A549 (cell line): Measurements from ENCODE around the gene KMO. TPM values are rescaled to one million over a fixed set of nuclear protein-coding genes. Genes with fewer than 3 reads are reported as not detected.
A peak's percentile ranks its signal among the peaks of the same experiment; 100 is the strongest.

Source experiments
- ATAC-seq, 2 experiments: fragments of 200-7000 bp in 1 of 2; fragments of >200 bp in 1 of 2; cut with Nextera tagmentation in 1 of 2; cut with Tn5 transposase in 1 of 2; 3 replicates each; pipeline versions ENCODE4 v1.8.0 to v1.9.1; 2018 to 2020; ENCODE audit warnings: mild to moderate bottlenecking in 1 of 2, moderate library complexity in 1 of 2
- CTCF ChIA-PET: fragments of 300-600 bp; sonication (Branson Sonifier 250); formaldehyde crosslinking; extraction: SDS; loops from one replicate; lab custom pipeline; 2021; ENCODE audit warnings: antibody characterized with exemption, inconsistent platforms; lab: Yijun Ruan, JAX
- POLR2A ChIA-PET: fragments of 350-600 bp; formaldehyde crosslinking; extraction: SDS; loops from one replicate; lab custom pipeline; 2021; ENCODE audit warnings: antibody characterized with exemption, inconsistent platforms; lab: Yijun Ruan, JAX
- DNase-seq, 2 experiments: peaks; one replicate each; pipeline versions ENCODE4 v3.0.0 to v3.0.0-alpha.2; 2011 to 2016; ENCODE audit warnings: low read depth in 1 of 2, low spot score in 1 of 2
- FAIRE-seq: peaks from 2 replicates; lab custom pipeline; 2011; peaks lifted over from hg19 to GRCh38; lab: Jason Lieb, UNC
- H3K27ac ChIP-seq, 2 experiments: fragments of >200 bp; sonication (Bioruptor Twin); formaldehyde crosslinking; 3 replicates each; pipeline ENCODE4 v1.5.1; 2016 to 2017
- H3K4me1 ChIP-seq: fragments of >200 bp; sonication (Bioruptor Twin); formaldehyde crosslinking; 3 replicates; pipeline ENCODE4 v1.6.1; 2016
- H3K4me2 ChIP-seq: fragments of >200 bp; sonication (Bioruptor Twin); formaldehyde crosslinking; 3 replicates; pipeline ENCODE4 v1.6.1; 2016
- H3K4me3 ChIP-seq: fragments of >200 bp; sonication (Bioruptor Twin); formaldehyde crosslinking; 3 replicates; pipeline ENCODE4 v1.5.1; 2016
- H3K9me3 ChIP-seq: fragments of >200 bp; sonication (Bioruptor Twin); formaldehyde crosslinking; 3 replicates; pipeline ENCODE4 v1.6.1; 2016
- EP300 ChIP-seq, 2 experiments: fragments of >200 bp; sonication (Bioruptor Twin); formaldehyde crosslinking; IDR thresholded peaks; 2 replicates in 1 of 2; 3 replicates in 1 of 2; pipeline ENCODE4 v1.6.1; 2016 to 2017
- FOXS1 ChIP-seq: fragments of 250-450 bp; sonication (Bioruptor Pico); IDR thresholded peaks from 2 replicates; pipeline ENCODE4 v1.5.0; 2020; ENCODE audit warnings: mild to moderate bottlenecking, moderate library complexity
- HOXA7 ChIP-seq: fragments of 250-450 bp; sonication (Bioruptor Pico); IDR thresholded peaks from 2 replicates; pipeline ENCODE4 v1.5.0; 2020; ENCODE audit warnings: mild to moderate bottlenecking, moderate library complexity
- MAFK ChIP-seq: fragments of 450-650 bp; IDR thresholded peaks from 2 replicates; pipeline ENCODE4 v1.6.1; 2014; ENCODE audit not compliant: partially characterized antibody
- NR3C1 ChIP-seq: fragments of >200 bp; sonication (Bioruptor Twin); formaldehyde crosslinking; IDR thresholded peaks from 3 replicates; pipeline ENCODE4 v1.6.1; 2017
- POLR2A ChIP-seq: IDR thresholded peaks from 2 replicates; pipeline ENCODE4 v1.6.1; 2012; ENCODE audit warnings: mild to moderate bottlenecking, low read length
- SMC3 ChIP-seq: fragments of >200 bp; sonication (Bioruptor Twin); formaldehyde crosslinking; IDR thresholded peaks from 3 replicates; pipeline ENCODE4 v1.6.1; 2018; ENCODE audit warnings: inconsistent platforms
- SREBF2 ChIP-seq: fragments of 450-650 bp; IDR thresholded peaks from 2 replicates; pipeline ENCODE4 v1.6.1; 2014; ENCODE audit warnings: mild to moderate bottlenecking, moderate library complexity
- TFCP2L1 ChIP-seq: fragments of 250-450 bp; sonication (Bioruptor Pico); IDR thresholded peaks from 2 replicates; pipeline ENCODE4 v1.5.0; 2021; ENCODE audit warnings: mild to moderate bottlenecking
- ZFP36 ChIP-seq: fragments of 450-650 bp; IDR thresholded peaks from 2 replicates; pipeline ENCODE4 v1.6.1; 2014; ENCODE audit warnings: borderline replicate concordance; ENCODE audit not compliant: partially characterized antibody
- ZSCAN20 ChIP-seq: fragments of 250-450 bp; sonication (Bioruptor Pico); IDR thresholded peaks from 2 replicates; pipeline ENCODE4 v1.8.0; 2022; ENCODE audit warnings: mild to moderate bottlenecking, moderate library complexity
- WGBS: methylation state at CpG from one replicate; pipeline ENCODE4 v1.1.6; 2017; ENCODE audit errors: missing lambda C conversion rate; 5-methylcytosine and 5-hydroxymethylcytosine counted together
- polyA plus RNA-seq, 4 experiments: library from polyadenylated mRNA; depleted of rRNA in 3 of 4; stranded (reverse); fragments of >200 nt; fragmentation: RNase III in 1 of 4; extraction: RNeasy Plus Mini Kit Qiagen cat#74134 plus additional on column Dnase treatment in 1 of 4; gene quantifications; 2 replicates in 3 of 4; 3 replicates in 1 of 4; pipeline ENCODE4 v1.2.3, GENCODE V29; 2011 to 2017
- TF ChIP-seq, protein P1 (sequence below): fragments of >200 bp; sonication (Bioruptor Twin); formaldehyde crosslinking; IDR thresholded peaks from 3 replicates; pipeline ENCODE4 v1.6.1; 2016

The KMO gene
- polyA plus RNA-seq, 2 of the 4 experiments (the other 2 are of a cell fraction) = 0.35 to 0.47 TPM

DNA sequence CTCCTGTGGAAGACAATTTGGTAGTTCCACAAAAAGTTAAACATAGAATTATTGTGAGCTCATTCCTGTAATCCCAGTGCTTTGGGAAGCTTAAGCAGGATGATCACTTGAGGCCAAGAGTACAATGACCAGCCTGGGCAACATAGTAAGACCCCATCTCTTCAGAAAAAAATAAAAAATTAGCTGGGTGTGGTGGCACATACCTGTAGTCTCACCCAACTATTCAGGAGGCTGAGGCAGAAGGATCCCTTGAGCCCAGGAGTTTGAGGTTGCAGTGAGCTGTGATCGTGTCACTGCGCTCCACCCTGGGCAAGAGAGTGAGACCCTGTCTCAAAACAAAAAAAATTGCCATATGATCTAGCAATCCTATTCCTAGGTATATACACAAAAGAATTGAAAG lies 112.1 kb downstream of the KMO start:
- 86% methylated on average over 2 of the region's 2 CpGs for WGBS
- DNase-seq = no peak
- TF ChIP-seq SMC3 (no peak), NR3C1 (no peak), HOXA7 (no peak), ZFP36 (no peak)
- ChIA-PET POLR2A (no interaction called here), CTCF (no interaction called here)
- H3K27ac ChIP-seq = peak overlapping the region; percentile 5 to 30; a peak in 3 of 6 replicates
- H3K4me2 ChIP-seq = no peak overlapping the region
- FAIRE-seq = no peak
- ATAC-seq = no peak
- H3K9me3 ChIP-seq = no peaks in the 10 kb centered on the region; the same call in 1 of the 3 replicates
- H3K4me1 ChIP-seq = peaks cover 22% of the 10 kb centered on the region
- no peak overlapping the region for H3K4me3 ChIP-seq

DNA sequence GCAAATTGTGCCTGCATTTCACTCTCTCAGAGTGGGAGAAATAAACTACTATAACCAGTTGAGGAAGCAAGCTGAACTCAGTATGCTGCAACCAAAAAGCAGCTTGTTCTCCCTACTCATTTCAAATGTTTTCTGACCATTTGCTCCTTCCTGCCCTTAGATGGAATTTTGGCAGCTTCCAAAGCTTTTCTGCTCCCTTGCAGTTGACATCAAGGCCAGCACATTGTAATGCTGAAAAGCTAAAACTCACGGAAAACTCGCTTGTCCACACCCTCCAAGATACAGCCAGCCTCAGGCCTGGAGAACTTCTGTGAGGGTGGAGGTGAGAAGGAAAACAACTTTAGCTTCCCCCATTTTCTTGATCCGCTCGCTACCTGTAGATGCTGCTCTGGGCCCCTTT lies 113.0 kb downstream of the KMO start:
- Histone ChIP-seq H3K4me2 (no peak overlapping the region), H3K9me3 (no peaks in the 10 kb centered on the region; the same call in 1 of the 3 replicates), H3K4me3 (no peak overlapping the region), H3K4me1 (peaks cover 22% of the 10 kb centered on the region), H3K27ac (no peak overlapping the region)
- FAIRE-seq = no peak
- DNase-seq = no peak
- ChIA-PET POLR2A (no interaction called here), CTCF (interaction anchor here (1.2 kb wide), 1 partner anchor 18 kb away, joined by 4 read pairs; no protein-coding TSS in a partner anchor)
- TF ChIP-seq, protein P1, sequence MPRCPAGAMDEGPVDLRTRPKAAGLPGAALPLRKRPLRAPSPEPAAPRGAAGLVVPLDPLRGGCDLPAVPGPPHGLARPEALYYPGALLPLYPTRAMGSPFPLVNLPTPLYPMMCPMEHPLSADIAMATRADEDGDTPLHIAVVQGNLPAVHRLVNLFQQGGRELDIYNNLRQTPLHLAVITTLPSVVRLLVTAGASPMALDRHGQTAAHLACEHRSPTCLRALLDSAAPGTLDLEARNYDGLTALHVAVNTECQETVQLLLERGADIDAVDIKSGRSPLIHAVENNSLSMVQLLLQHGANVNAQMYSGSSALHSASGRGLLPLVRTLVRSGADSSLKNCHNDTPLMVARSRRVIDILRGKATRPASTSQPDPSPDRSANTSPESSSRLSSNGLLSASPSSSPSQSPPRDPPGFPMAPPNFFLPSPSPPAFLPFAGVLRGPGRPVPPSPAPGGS = no peak
- TF ChIP-seq ZSCAN20 (CRISPR knock-in tag) = no peak
- TF ChIP-seq MAFK = no peak
- no peak for TF ChIP-seq FOXS1 (CRISPR knock-in tag)
- no peak for TF ChIP-seq POLR2A
- no peak for TF ChIP-seq EP300 (IDR thresholded peaks at IDR 0.05)
- no peak for TF ChIP-seq TFCP2L1
- no peak for TF ChIP-seq SREBF2
- WGBS = 89% methylated on average over 4 of the region's 4 CpGs
- ATAC-seq = no peak

Other genes starting within 250 kb of the KMO start
- gene RGS7, start 175.2 kb upstream of the KMO start, polyA plus RNA-seq (2011; rRNA removed) = 0.07 and 0.08 TPM in 2 replicates
- gene RGS7, start 175.2 kb upstream of the KMO start, polyA plus RNA-seq (2017; fragmentation: RNase III; extraction: RNeasy Plus Mini Kit Qiagen cat#74134 plus additional on column Dnase treatment) = not detected in 3 replicates
- 75.5 and 99.8 TPM in 2 replicates for gene FH, start 12.6 kb upstream of the KMO start, polyA plus RNA-seq (2011; rRNA removed)
- 95.2 to 107 TPM (median 98.7 TPM) in 3 replicates for gene FH, start 12.6 kb upstream of the KMO start, polyA plus RNA-seq (2017; fragmentation: RNase III; extraction: RNeasy Plus Mini Kit Qiagen cat#74134 plus additional on column Dnase treatment)
- 12.5 and 15.2 TPM in 2 replicates for gene CHML, start 108.0 kb downstream of the KMO start, polyA plus RNA-seq (2011; rRNA removed)
- 8.8 to 12.6 TPM (median 10.2 TPM) in 3 replicates for gene CHML, start 108.0 kb downstream of the KMO start, polyA plus RNA-seq (2017; fragmentation: RNase III; extraction: RNeasy Plus Mini Kit Qiagen cat#74134 plus additional on column Dnase treatment)
- gene OPN3, start 108.0 kb downstream of the KMO start, polyA plus RNA-seq (2011; rRNA removed) = 119 and 144 TPM in 2 replicates
- gene OPN3, start 108.0 kb downstream of the KMO start, polyA plus RNA-seq (2017; fragmentation: RNase III; extraction: RNeasy Plus Mini Kit Qiagen cat#74134 plus additional on column Dnase treatment) = 41.0 to 52.4 TPM (median 41.6 TPM) in 3 replicates
- gene WDR64, start 119.9 kb downstream of the KMO start, polyA plus RNA-seq (2011; rRNA removed) = not detected in 2 replicates
- 0.03 TPM in 1 of 3 replicates, not detected in the others for gene WDR64, start 119.9 kb downstream of the KMO start, polyA plus RNA-seq (2017; fragmentation: RNase III; extraction: RNeasy Plus Mini Kit Qiagen cat#74134 plus additional on column Dnase treatment)